HepG2 (cell line): Measurements from ENCODE around the gene TUBB4B. TPM values are rescaled to one million over a fixed set of nuclear protein-coding genes. Genes with fewer than 3 reads are reported as not detected.

Experiments
- ADNP ChIP-seq: sonication (generic); formaldehyde crosslinking; IDR thresholded peaks from 2 replicates; pipeline ENCODE4 v1.4.0; 2020; ENCODE audit warnings: missing genetic modification reagents
- CBX1 ChIP-seq: IDR thresholded peaks from one replicate; pipeline ENCODE4 v1.6.1; 2016; ENCODE audit warnings: antibody characterized with exemption, low read depth
- MYC ChIP-seq: sonication (generic); formaldehyde crosslinking; IDR thresholded peaks from 2 replicates; pipeline ENCODE4 v1.9.0; 2021; ENCODE audit warnings: missing genetic modification reagents, borderline replicate concordance
- NAIF1 ChIP-seq: sonication (generic); formaldehyde crosslinking; IDR thresholded peaks from 2 replicates; pipeline ENCODE4 v1.5.0; 2020; ENCODE audit warnings: mild to moderate bottlenecking, missing genetic modification reagents, borderline replicate concordance
- NFYB ChIP-seq: sonication (generic); formaldehyde crosslinking; IDR thresholded peaks from 2 replicates; pipeline ENCODE4 v1.4.0; 2020; ENCODE audit warnings: missing genetic modification reagents
- NFYC ChIP-seq: IDR thresholded peaks from 2 replicates; pipeline ENCODE4 v1.6.1; 2016; ENCODE audit warnings: missing genetic modification reagents, missing compliant biosample characterization
- SATB2 ChIP-seq: sonication (generic); formaldehyde crosslinking; IDR thresholded peaks from 2 replicates; pipeline ENCODE4 v1.5.0; 2020; ENCODE audit warnings: missing genetic modification reagents
- U2AF1 ChIP-seq: fragments of 200-400 bp; formaldehyde crosslinking; optimal IDR thresholded peaks from 2 replicates; pipeline ENCODE3; 2017; ENCODE audit warnings: mild to moderate bottlenecking, low read depth, low read length
- ZMAT3 ChIP-seq: sonication (generic); formaldehyde crosslinking; conservative IDR thresholded peaks from 2 replicates; pipeline ENCODE4 v1.7.0; 2021; ENCODE audit warnings: missing genetic modification reagents
- ZNF776 ChIP-seq: sonication (generic); formaldehyde crosslinking; IDR thresholded peaks from 2 replicates; pipeline ENCODE4 v1.4.0; 2020; ENCODE audit warnings: mild to moderate bottlenecking, missing genetic modification reagents
- polyA plus RNA-seq, 8 experiments: library from polyadenylated mRNA; depleted of rRNA in 3 of 8; stranded (reverse) in 7 of 8; unstranded in 1 of 8; fragments of >200 nt; fragmentation: Illumina TruSeq in 4 of 8; extraction: Trizol in 4 of 8; gene quantifications; 2 replicates each; pipeline versions ENCODE4 v1.2.1 to v1.2.3, GENCODE V29; 2011 to 2016; ENCODE audit warnings: low read depth in 4 of 8, missing spikeins in 1 of 8, mixed read lengths in 1 of 8; ENCODE audit not compliant: insufficient read depth in 1 of 8
- total RNA-seq, 5 experiments: library from RNA; depleted of rRNA; stranded (reverse); fragments of >200 nt; fragmentation: Illumina TruSeq; extraction: Trizol; gene quantifications; 2 replicates each; pipeline ENCODE4 v1.2.3, GENCODE V29; 2016; ENCODE audit warnings: low read depth in 1 of 5
- TF ChIP-seq, protein P1 (sequence below): sonication (generic); formaldehyde crosslinking; IDR thresholded peaks from 2 replicates; pipeline ENCODE4 v1.8.1; 2023; ENCODE audit warnings: missing genetic modification reagents, inconsistent platforms, borderline replicate concordance
- TF ChIP-seq, protein P2 (sequence below): sonication (generic); formaldehyde crosslinking; IDR thresholded peaks from 2 replicates; pipeline ENCODE4 v1.5.1; 2020; ENCODE audit warnings: missing genetic modification reagents, mild to moderate bottlenecking, borderline replicate concordance
- TF ChIP-seq, protein P3 (sequence below): sonication (generic); formaldehyde crosslinking; IDR thresholded peaks from 2 replicates; pipeline ENCODE4 v1.5.1; 2020; ENCODE audit warnings: mild to moderate bottlenecking, missing genetic modification reagents, moderate library complexity
- TF ChIP-seq, protein P4 (sequence below): sonication (generic); formaldehyde crosslinking; IDR thresholded peaks from 2 replicates; pipeline ENCODE4 v1.4.0; 2020; ENCODE audit warnings: missing genetic modification reagents
- TF ChIP-seq, protein P5 (sequence below): sonication (generic); formaldehyde crosslinking; IDR thresholded peaks from 2 replicates; pipeline ENCODE4 v1.5.0; 2020; ENCODE audit warnings: missing genetic modification reagents
- TF ChIP-seq, protein P6 (sequence below): sonication (generic); formaldehyde crosslinking; IDR thresholded peaks from 2 replicates; pipeline ENCODE4 v1.8.0; 2022; ENCODE audit warnings: mild to moderate bottlenecking, missing genetic modification reagents, moderate library complexity

Gene TUBB4B
- total and polyA plus RNA-seq, 2 of the 13 experiments (the other 11 are each of a cell fraction or from before 2014, with no cell fraction given) = 182 to 412 TPM

DNA sequence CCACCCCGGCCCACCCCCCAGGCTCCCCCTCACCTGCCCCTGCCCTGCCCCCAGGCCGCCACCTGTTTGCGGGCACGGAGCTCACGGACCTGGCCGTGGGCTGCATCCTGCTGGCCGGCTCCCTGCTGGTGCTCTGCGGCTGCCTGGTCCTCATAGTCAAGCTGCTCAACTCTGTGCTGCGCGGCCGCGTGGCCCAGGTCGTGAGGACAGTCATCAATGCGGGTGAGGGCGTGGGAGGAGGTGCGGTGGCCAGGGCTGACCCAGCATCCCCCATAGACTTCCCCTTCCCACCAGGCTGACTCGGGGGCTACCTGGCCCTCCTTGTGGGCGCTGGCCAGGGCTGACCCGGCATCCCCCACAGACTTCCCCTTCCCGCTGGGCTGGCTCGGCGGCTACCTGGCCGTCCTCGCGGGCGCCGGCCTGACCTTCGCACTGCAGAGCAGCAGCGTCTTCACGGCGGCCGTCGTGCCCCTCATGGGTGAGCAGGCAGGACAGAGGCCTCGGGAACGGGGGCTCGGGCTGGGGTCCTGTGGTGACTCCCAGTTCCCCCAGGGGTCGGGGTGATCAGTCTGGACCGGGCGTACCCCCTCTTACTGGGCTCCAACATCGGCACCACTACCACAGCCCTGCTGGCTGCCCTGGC is 6.9 kb upstream of the TUBB4B start (continued):
- TF ChIP-seq, protein P1, sequence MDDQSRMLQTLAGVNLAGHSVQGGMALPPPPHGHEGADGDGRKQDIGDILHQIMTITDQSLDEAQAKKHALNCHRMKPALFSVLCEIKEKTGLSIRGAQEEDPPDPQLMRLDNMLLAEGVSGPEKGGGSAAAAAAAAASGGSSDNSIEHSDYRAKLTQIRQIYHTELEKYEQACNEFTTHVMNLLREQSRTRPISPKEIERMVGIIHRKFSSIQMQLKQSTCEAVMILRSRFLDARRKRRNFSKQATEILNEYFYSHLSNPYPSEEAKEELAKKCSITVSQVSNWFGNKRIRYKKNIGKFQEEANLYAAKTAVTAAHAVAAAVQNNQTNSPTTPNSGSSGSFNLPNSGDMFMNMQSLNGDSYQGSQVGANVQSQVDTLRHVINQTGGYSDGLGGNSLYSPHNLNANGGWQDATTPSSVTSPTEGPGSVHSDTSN (CRISPR knock-in tag) = no peak
- TF ChIP-seq SATB2 (CRISPR knock-in tag) (no peak), U2AF1 (no peak), CBX1 (no peak), ZMAT3 (CRISPR knock-in tag) (no peak), ADNP (CRISPR knock-in tag) (no peak), NFYB (no peak), NAIF1 (CRISPR knock-in tag) (no peak), NFYC (CRISPR knock-in tag) (no peak), MYC (CRISPR knock-in tag) (peak; percentile 50; the same call in 1 of the 2 replicates), ZNF776 (CRISPR knock-in tag) (no peak)
- TF ChIP-seq, protein P2, sequence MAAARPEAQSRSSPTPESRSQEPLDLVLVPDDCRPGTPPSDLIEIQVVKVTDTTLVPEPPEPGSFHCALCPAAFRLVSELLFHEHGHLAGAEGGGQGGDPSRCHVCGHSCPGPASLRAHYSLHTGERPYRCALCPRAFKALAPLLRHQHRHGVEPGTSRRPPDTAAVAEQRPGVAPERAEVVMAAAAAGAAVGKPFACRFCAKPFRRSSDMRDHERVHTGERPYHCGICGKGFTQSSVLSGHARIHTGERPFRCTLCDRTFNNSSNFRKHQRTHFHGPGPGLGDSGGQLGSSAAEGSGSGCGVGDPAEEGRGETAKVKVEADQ (CRISPR knock-in tag) = no peak
- TF ChIP-seq, protein P3, sequence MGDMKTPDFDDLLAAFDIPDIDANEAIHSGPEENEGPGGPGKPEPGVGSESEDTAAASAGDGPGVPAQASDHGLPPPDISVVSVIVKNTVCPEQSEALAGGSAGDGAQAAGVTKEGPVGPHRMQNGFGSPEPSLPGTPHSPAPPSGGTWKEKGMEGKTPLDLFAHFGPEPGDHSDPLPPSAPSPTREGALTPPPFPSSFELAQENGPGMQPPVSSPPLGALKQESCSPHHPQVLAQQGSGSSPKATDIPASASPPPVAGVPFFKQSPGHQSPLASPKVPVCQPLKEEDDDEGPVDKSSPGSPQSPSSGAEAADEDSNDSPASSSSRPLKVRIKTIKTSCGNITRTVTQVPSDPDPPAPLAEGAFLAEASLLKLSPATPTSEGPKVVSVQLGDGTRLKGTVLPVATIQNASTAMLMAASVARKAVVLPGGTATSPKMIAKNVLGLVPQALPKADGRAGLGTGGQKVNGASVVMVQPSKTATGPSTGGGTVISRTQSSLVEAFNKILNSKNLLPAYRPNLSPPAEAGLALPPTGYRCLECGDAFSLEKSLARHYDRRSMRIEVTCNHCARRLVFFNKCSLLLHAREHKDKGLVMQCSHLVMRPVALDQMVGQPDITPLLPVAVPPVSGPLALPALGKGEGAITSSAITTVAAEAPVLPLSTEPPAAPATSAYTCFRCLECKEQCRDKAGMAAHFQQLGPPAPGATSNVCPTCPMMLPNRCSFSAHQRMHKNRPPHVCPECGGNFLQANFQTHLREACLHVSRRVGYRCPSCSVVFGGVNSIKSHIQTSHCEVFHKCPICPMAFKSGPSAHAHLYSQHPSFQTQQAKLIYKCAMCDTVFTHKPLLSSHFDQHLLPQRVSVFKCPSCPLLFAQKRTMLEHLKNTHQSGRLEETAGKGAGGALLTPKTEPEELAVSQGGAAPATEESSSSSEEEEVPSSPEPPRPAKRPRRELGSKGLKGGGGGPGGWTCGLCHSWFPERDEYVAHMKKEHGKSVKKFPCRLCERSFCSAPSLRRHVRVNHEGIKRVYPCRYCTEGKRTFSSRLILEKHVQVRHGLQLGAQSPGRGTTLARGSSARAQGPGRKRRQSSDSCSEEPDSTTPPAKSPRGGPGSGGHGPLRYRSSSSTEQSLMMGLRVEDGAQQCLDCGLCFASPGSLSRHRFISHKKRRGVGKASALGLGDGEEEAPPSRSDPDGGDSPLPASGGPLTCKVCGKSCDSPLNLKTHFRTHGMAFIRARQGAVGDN (CRISPR knock-in tag) = peak; percentile 83
- TF ChIP-seq, protein P4, sequence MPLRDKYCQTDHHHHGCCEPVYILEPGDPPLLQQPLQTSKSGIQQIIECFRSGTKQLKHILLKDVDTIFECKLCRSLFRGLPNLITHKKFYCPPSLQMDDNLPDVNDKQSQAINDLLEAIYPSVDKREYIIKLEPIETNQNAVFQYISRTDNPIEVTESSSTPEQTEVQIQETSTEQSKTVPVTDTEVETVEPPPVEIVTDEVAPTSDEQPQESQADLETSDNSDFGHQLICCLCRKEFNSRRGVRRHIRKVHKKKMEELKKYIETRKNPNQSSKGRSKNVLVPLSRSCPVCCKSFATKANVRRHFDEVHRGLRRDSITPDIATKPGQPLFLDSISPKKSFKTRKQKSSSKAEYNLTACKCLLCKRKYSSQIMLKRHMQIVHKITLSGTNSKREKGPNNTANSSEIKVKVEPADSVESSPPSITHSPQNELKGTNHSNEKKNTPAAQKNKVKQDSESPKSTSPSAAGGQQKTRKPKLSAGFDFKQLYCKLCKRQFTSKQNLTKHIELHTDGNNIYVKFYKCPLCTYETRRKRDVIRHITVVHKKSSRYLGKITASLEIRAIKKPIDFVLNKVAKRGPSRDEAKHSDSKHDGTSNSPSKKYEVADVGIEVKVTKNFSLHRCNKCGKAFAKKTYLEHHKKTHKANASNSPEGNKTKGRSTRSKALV = no peak
- TF ChIP-seq, protein P5, sequence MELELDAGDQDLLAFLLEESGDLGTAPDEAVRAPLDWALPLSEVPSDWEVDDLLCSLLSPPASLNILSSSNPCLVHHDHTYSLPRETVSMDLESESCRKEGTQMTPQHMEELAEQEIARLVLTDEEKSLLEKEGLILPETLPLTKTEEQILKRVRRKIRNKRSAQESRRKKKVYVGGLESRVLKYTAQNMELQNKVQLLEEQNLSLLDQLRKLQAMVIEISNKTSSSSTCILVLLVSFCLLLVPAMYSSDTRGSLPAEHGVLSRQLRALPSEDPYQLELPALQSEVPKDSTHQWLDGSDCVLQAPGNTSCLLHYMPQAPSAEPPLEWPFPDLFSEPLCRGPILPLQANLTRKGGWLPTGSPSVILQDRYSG (CRISPR knock-in tag) = no peak
- TF ChIP-seq, protein P6, sequence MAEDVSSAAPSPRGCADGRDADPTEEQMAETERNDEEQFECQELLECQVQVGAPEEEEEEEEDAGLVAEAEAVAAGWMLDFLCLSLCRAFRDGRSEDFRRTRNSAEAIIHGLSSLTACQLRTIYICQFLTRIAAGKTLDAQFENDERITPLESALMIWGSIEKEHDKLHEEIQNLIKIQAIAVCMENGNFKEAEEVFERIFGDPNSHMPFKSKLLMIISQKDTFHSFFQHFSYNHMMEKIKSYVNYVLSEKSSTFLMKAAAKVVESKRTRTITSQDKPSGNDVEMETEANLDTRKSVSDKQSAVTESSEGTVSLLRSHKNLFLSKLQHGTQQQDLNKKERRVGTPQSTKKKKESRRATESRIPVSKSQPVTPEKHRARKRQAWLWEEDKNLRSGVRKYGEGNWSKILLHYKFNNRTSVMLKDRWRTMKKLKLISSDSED = no peak
